HepG2 (cell line): Measurements from ENCODE around the gene DAB2. TPM values are rescaled to one million over a fixed set of nuclear protein-coding genes. Genes with fewer than 3 reads are reported as not detected.

Source experiments
- CC2D1A ChIP-seq: sonication (generic); formaldehyde crosslinking; IDR thresholded peaks from 2 replicates; pipeline ENCODE4 v1.8.1; 2023; ENCODE audit warnings: mild to moderate bottlenecking, missing genetic modification reagents
- EP300 ChIP-seq, 3 experiments: sonication (generic) in 1 of 3; formaldehyde crosslinking in 1 of 3; IDR thresholded peaks; 2 replicates each; pipeline versions ENCODE4 v1.5.1 to v1.6.1; 2011 to 2020; ENCODE audit warnings: low read depth in 2 of 3, low read length in 2 of 3, borderline replicate concordance in 1 of 3, improper control_type of control experiment in 1 of 3, mild to moderate bottlenecking in 1 of 3, missing genetic modification reagents in 1 of 3, moderate library complexity in 1 of 3
- FOXJ3 ChIP-seq: sonication (generic); formaldehyde crosslinking; IDR thresholded peaks from 2 replicates; pipeline ENCODE4 v1.4.0; 2020; ENCODE audit warnings: missing genetic modification reagents, mild to moderate bottlenecking, borderline replicate concordance
- KDM4B ChIP-seq: sonication (generic); formaldehyde crosslinking; IDR thresholded peaks from 2 replicates; pipeline ENCODE4 v1.4.0; 2020; ENCODE audit warnings: missing genetic modification reagents
- MEIS1 ChIP-seq: sonication (generic); formaldehyde crosslinking; IDR thresholded peaks from 2 replicates; pipeline ENCODE4 v1.9.0; 2021; ENCODE audit warnings: mild to moderate bottlenecking, missing genetic modification reagents, moderate library complexity, borderline replicate concordance
- NFKBIZ ChIP-seq: IDR thresholded peaks from 2 replicates; pipeline ENCODE4 v1.6.1; 2018; ENCODE audit warnings: missing genetic modification reagents, missing compliant biosample characterization
- NONO ChIP-seq, 2 experiments: fragments of 450-650 bp in 1 of 2; sonication (generic) in 1 of 2; formaldehyde crosslinking in 1 of 2; IDR thresholded peaks in 1 of 2; conservative IDR thresholded peaks in 1 of 2; 2 replicates each; pipeline versions ENCODE4 v1.6.1 to v1.8.0; 2017 to 2022; ENCODE audit warnings: mild to moderate bottlenecking in 1 of 2, missing genetic modification reagents in 1 of 2, moderate library complexity in 1 of 2
- ONECUT2 ChIP-seq: sonication (generic); formaldehyde crosslinking; IDR thresholded peaks from 2 replicates; pipeline ENCODE4 v1.4.0; 2020; ENCODE audit warnings: missing genetic modification reagents
- PITX1 ChIP-seq: sonication (generic); formaldehyde crosslinking; IDR thresholded peaks from 2 replicates; pipeline ENCODE4 v1.5.1; 2020; ENCODE audit warnings: mild to moderate bottlenecking, missing genetic modification reagents
- POGZ ChIP-seq: sonication (generic); formaldehyde crosslinking; IDR thresholded peaks from 2 replicates; pipeline ENCODE4 v1.4.0; 2020; ENCODE audit warnings: mild to moderate bottlenecking, missing genetic modification reagents
- SAP130 ChIP-seq: IDR thresholded peaks from 2 replicates; pipeline ENCODE4 v1.6.1; 2016; ENCODE audit warnings: low read depth
- SCMH1 ChIP-seq: sonication (generic); formaldehyde crosslinking; IDR thresholded peaks from 2 replicates; pipeline ENCODE4 v1.9.0; 2021; ENCODE audit warnings: missing genetic modification reagents, mild to moderate bottlenecking, borderline replicate concordance
- SOX5 ChIP-seq: IDR thresholded peaks from 2 replicates; pipeline ENCODE4 v1.6.1; 2016; ENCODE audit warnings: borderline replicate concordance
- TARDBP ChIP-seq: sonication (generic); formaldehyde crosslinking; IDR thresholded peaks from 2 replicates; pipeline ENCODE4 v1.8.0; 2022; ENCODE audit warnings: mild to moderate bottlenecking, missing genetic modification reagents
- ZNF335 ChIP-seq: sonication (generic); formaldehyde crosslinking; IDR thresholded peaks from 2 replicates; pipeline ENCODE4 v1.4.0; 2020; ENCODE audit warnings: missing genetic modification reagents
- ZNF607 ChIP-seq: sonication (generic); formaldehyde crosslinking; IDR thresholded peaks from 2 replicates; pipeline ENCODE4 v1.5.1; 2020; ENCODE audit warnings: missing genetic modification reagents, mild to moderate bottlenecking, borderline replicate concordance
- ZSCAN12 ChIP-seq: sonication (generic); formaldehyde crosslinking; IDR thresholded peaks from 2 replicates; pipeline ENCODE4 v1.9.0; 2021; ENCODE audit warnings: mild to moderate bottlenecking, missing genetic modification reagents
- polyA plus RNA-seq, 8 experiments: library from polyadenylated mRNA; depleted of rRNA in 3 of 8; stranded (reverse) in 7 of 8; unstranded in 1 of 8; fragments of >200 nt; fragmentation: Illumina TruSeq in 4 of 8; extraction: Trizol in 4 of 8; gene quantifications; 2 replicates each; pipeline versions ENCODE4 v1.2.1 to v1.2.3, GENCODE V29; 2011 to 2016; ENCODE audit warnings: low read depth in 4 of 8, missing spikeins in 1 of 8, mixed read lengths in 1 of 8; ENCODE audit not compliant: insufficient read depth in 1 of 8
- total RNA-seq, 5 experiments: library from RNA; depleted of rRNA; stranded (reverse); fragments of >200 nt; fragmentation: Illumina TruSeq; extraction: Trizol; gene quantifications; 2 replicates each; pipeline ENCODE4 v1.2.3, GENCODE V29; 2016; ENCODE audit warnings: low read depth in 1 of 5
- TF ChIP-seq, protein P1 (sequence below): sonication (generic); formaldehyde crosslinking; IDR thresholded peaks from 2 replicates; pipeline ENCODE4 v1.4.0; 2020; ENCODE audit warnings: mild to moderate bottlenecking, missing genetic modification reagents
- TF ChIP-seq, protein P2 (sequence below): sonication (generic); formaldehyde crosslinking; IDR thresholded peaks from 2 replicates; pipeline ENCODE4 v1.9.0; 2021; ENCODE audit warnings: missing genetic modification reagents, borderline replicate concordance
- TF ChIP-seq, protein P3 (sequence below): sonication (generic); formaldehyde crosslinking; IDR thresholded peaks from 2 replicates; pipeline ENCODE4 v1.4.0; 2020; ENCODE audit warnings: missing genetic modification reagents
- TF ChIP-seq, protein P4 (sequence below): sonication (generic); formaldehyde crosslinking; IDR thresholded peaks from 2 replicates; pipeline ENCODE4 v1.4.0; 2020; ENCODE audit warnings: missing genetic modification reagents, mild to moderate bottlenecking, borderline replicate concordance
- TF ChIP-seq, protein P5 (sequence below): IDR thresholded peaks from 2 replicates; pipeline ENCODE4 v1.6.1; 2016

DAB2 gene
- total and polyA plus RNA-seq, 2 of the 13 experiments (the other 11 are each of a cell fraction or from before 2014, with no cell fraction given), result 6.4 to 6.5 TPM

DNA sequence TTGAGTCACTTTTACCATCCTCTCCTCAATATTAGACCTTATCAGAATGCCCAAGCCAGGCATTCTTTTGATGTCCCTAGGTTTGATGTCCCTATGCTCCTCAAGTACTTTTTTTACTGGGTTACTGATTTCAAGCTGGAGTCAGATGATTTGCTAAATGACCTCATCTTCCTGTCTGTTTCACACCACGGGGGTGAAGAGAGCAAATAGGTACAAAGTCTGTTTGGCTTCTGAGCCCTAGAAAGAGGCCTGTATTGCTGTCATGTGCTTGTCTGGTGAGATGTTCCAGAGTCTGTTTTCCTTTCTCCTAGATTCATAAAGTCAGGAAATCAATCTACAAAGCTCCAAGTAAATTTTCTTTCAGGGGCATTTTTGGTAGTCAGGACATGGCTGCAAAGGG lies 12.7 kb upstream of the DAB2 start (continued):
- TF ChIP-seq POGZ (CRISPR knock-in tag) (peak; percentile 72), PITX1 (CRISPR knock-in tag) (peak; percentile 74; the same call in 1 of the 2 replicates), SAP130 (peak; percentile 81), SCMH1 (no peak), SOX5 (peak; percentile 87), FOXJ3 (peak; percentile 39; the same call in 1 of the 2 replicates), CC2D1A (CRISPR knock-in tag) (no peak), TARDBP (CRISPR knock-in tag) (peak; percentile 57; the same call in 1 of the 2 replicates), ZSCAN12 (CRISPR knock-in tag) (no peak), MEIS1 (CRISPR knock-in tag) (0 out of 2 replicates have a peak, but pooled peaks have one; percentile 62), NONO (IDR thresholded peaks at IDR 0.05) (no peak), NONO (CRISPR knock-in tag; conservative IDR thresholded peaks at IDR 0.05) (no peak), ONECUT2 (CRISPR knock-in tag) (no peak), ZNF335 (no peak), KDM4B (CRISPR knock-in tag) (no peak), ZNF607 (CRISPR knock-in tag) (peak; percentile 49; the same call in 1 of the 2 replicates), NFKBIZ (CRISPR knock-in tag) (no peak), EP300 (IDR thresholded peaks at IDR 0.05; ENCODE audit: low read depth in 2 of 2, low read length in 2 of 2) (peak in 1 of 2 experiments; percentile 77; a peak in 2 of 4 replicates), EP300 (CRISPR knock-in tag; IDR thresholded peaks at IDR 0.05; ENCODE audit: borderline replicate concordance) (peak; percentile 71)
- TF ChIP-seq, protein P1, sequence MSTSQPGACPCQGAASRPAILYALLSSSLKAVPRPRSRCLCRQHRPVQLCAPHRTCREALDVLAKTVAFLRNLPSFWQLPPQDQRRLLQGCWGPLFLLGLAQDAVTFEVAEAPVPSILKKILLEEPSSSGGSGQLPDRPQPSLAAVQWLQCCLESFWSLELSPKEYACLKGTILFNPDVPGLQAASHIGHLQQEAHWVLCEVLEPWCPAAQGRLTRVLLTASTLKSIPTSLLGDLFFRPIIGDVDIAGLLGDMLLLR, result no peak
- TF ChIP-seq, protein P2, sequence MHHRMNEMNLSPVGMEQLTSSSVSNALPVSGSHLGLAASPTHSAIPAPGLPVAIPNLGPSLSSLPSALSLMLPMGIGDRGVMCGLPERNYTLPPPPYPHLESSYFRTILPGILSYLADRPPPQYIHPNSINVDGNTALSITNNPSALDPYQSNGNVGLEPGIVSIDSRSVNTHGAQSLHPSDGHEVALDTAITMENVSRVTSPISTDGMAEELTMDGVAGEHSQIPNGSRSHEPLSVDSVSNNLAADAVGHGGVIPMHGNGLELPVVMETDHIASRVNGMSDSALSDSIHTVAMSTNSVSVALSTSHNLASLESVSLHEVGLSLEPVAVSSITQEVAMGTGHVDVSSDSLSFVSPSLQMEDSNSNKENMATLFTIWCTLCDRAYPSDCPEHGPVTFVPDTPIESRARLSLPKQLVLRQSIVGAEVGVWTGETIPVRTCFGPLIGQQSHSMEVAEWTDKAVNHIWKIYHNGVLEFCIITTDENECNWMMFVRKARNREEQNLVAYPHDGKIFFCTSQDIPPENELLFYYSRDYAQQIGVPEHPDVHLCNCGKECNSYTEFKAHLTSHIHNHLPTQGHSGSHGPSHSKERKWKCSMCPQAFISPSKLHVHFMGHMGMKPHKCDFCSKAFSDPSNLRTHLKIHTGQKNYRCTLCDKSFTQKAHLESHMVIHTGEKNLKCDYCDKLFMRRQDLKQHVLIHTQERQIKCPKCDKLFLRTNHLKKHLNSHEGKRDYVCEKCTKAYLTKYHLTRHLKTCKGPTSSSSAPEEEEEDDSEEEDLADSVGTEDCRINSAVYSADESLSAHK (CRISPR knock-in tag), result no peak
- TF ChIP-seq, protein P3, sequence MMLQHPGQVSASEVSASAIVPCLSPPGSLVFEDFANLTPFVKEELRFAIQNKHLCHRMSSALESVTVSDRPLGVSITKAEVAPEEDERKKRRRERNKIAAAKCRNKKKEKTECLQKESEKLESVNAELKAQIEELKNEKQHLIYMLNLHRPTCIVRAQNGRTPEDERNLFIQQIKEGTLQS (CRISPR knock-in tag), result peak; percentile 82
- TF ChIP-seq, protein P4, sequence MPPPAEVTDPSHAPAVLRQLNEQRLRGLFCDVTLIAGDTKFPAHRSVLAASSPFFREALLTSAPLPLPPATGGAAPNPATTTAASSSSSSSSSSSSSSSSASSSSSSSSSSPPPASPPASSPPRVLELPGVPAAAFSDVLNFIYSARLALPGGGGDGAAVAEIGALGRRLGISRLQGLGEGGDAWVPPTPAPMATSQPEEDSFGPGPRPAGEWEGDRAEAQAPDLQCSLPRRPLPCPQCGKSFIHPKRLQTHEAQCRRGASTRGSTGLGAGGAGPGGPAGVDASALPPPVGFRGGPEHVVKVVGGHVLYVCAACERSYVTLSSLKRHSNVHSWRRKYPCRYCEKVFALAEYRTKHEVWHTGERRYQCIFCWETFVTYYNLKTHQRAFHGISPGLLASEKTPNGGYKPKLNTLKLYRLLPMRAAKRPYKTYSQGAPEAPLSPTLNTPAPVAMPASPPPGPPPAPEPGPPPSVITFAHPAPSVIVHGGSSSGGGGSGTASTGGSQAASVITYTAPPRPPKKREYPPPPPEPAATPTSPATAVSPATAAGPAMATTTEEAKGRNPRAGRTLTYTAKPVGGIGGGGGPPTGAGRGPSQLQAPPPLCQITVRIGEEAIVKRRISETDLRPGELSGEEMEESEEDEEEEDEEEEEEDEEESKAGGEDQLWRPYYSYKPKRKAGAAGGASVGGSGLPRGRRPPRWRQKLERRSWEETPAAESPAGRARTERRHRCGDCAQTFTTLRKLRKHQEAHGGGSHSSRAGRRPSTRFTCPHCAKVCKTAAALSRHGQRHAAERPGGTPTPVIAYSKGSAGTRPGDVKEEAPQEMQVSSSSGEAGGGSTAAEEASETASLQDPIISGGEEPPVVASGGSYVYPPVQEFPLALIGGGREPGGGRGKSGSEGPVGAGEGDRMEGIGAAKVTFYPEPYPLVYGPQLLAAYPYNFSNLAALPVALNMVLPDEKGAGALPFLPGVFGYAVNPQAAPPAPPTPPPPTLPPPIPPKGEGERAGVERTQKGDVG (CRISPR knock-in tag), result no peak
- TF ChIP-seq, protein P5, sequence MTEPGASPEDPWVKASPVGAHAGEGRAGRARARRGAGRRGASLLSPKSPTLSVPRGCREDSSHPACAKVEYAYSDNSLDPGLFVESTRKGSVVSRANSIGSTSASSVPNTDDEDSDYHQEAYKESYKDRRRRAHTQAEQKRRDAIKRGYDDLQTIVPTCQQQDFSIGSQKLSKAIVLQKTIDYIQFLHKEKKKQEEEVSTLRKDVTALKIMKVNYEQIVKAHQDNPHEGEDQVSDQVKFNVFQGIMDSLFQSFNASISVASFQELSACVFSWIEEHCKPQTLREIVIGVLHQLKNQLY (CRISPR knock-in tag), result peak; percentile 86
